Cardiac fibroblast (primary cell): Measurements from ENCODE around the gene SOX8.

Experiments used
- DNase-seq, 2 donors: peaks; one replicate each; pipeline versions ENCODE4 v3.0.0 to v3.0.0-alpha.2; 2010; ENCODE audit warnings: low read depth in 2 of 2
- H3K4me3 ChIP-seq, 2 donors: replicated peaks in 1 of 2; 1 replicate in 1 of 2; 2 replicates in 1 of 2; pipeline ENCODE4 v1.5.1; 2011; ENCODE audit warnings: low read depth in 2 of 2, low read length in 2 of 2, mild to moderate bottlenecking in 2 of 2, moderate library complexity in 1 of 2
- TF ChIP-seq, protein P1 (sequence below): IDR thresholded peaks from one replicate; pipeline ENCODE4 v1.5.1; 2011; ENCODE audit warnings: low read depth, mild to moderate bottlenecking, low read length, inconsistent platforms

Gene SOX8

DNA sequence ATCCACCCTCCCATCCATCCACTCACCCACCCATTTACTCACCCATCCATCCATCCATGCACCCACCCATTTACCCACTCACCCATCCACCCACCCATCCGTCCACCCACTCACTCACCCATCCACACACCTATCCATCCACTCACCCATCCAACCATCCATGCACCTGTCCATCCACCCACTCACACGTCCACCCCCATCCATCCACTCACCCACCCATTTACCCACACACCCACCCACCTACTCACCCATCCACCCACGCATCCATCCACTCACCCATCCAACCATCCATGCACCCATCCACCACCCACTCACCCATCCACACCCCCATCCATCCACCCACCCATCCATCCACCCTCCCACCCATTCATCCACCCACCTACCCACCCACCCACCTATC, 12.2 kb downstream of the SOX8 start:
- no peak overlapping the region for H3K4me3 ChIP-seq
- DNase-seq, result no peak
- TF ChIP-seq, protein P1, sequence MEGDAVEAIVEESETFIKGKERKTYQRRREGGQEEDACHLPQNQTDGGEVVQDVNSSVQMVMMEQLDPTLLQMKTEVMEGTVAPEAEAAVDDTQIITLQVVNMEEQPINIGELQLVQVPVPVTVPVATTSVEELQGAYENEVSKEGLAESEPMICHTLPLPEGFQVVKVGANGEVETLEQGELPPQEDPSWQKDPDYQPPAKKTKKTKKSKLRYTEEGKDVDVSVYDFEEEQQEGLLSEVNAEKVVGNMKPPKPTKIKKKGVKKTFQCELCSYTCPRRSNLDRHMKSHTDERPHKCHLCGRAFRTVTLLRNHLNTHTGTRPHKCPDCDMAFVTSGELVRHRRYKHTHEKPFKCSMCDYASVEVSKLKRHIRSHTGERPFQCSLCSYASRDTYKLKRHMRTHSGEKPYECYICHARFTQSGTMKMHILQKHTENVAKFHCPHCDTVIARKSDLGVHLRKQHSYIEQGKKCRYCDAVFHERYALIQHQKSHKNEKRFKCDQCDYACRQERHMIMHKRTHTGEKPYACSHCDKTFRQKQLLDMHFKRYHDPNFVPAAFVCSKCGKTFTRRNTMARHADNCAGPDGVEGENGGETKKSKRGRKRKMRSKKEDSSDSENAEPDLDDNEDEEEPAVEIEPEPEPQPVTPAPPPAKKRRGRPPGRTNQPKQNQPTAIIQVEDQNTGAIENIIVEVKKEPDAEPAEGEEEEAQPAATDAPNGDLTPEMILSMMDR, result no peak

DNA sequence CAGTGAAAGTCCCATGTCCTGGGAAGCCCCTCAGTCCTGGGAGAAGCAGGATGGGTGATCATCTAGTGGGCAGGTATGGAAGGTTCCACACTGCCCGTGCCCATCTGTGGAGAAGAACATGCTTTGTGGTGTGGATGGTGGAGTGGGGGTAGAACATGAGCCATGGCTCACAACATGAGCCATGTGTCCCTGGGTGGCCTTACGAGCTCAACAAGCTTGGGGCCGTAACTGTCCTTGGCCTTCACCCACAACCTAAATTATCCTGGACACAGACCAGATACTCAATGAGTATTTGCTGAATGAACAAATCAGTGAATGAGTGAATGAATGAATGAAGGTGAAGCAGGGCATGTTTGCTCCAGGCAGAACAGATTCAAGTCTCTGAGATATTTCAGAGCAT, 13.5 kb downstream of the SOX8 start:
- TF ChIP-seq, protein P1, result no peak
- peak; percentile 50 to 56 for DNase-seq

DNA sequence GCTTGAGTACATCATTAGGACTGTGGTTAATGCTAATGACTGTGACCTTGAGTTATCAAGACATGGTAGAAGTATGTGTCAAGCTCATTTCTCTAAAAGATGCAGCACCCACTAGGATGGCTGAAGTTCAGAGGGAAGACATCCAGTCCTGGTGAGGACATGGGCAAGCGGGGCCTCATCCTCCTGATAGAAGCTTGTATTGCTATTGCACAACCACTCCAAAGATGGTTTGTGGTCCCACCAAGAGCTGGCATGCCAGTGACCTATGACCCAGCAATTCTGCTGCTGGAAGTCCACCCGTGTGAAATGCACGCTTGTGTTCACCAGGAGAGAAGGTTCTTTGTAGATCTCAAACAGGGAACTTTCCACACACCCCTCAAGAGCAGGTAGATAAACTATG, 14.2 kb downstream of the SOX8 start:
- no peak overlapping the region for H3K4me3 ChIP-seq
- no peak for DNase-seq
- TF ChIP-seq, protein P1, result no peak

More for the DNA sequence above, 13.5 kb downstream of the SOX8 start:
- no peak overlapping the region for H3K4me3 ChIP-seq

DNA sequence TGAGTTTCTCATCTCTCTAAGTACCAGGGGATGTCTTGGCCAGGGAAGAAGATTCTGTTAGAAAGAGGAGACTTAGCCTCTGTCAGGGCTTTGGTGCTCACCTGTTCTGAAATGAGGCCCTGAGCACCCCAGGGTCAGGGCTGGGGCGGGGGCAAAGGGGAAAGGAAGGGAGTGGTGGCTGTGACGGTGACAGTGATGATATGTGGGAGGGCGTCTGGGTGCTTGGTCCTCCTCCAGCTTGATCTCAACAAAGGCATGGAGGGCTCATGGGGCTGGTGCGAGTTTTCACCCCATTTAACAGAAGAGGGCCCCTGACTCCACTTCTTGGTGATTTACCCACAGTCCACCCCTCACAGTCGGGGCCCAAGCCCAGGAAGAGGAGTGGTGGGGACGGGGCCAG, 15.1 kb downstream of the SOX8 start:
- no peak for DNase-seq
- TF ChIP-seq, protein P1, result no peak
- no peak overlapping the region for H3K4me3 ChIP-seq

DNA sequence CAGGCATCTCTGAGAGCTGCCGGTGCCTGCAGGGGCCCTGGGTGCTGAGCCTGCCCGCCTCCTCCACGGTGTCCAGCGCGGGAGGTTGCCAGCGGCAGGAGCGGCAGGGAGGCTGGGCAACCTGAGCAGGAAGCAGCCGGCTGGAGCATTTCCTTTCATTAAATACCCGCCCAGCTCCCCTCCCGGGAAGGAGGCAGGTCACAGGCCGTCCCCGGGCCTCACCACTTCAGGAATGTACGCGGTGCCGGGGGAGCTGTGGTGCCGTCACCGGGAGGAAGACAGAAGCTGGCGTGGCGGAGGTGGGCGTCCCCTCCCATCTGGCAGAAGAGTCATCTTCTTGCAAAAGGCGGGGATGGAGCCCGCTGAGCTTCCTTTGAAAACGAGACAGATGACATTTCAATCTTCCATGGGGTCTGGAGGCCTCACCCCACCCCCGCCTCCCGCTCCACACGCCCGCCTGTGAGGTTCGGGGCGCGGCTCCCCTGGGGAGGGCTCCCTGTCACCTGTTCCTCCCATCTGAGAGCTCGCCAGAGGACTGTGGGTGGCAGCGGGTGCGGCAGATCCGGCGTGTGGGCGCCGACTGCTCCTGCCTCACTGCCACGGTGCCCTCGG, 16.0 kb downstream of the SOX8 start:
- TF ChIP-seq, protein P1, result no peak
- H3K4me3 ChIP-seq, result no peak overlapping the region
- DNase-seq, result peak; percentile 51 to 72

DNA sequence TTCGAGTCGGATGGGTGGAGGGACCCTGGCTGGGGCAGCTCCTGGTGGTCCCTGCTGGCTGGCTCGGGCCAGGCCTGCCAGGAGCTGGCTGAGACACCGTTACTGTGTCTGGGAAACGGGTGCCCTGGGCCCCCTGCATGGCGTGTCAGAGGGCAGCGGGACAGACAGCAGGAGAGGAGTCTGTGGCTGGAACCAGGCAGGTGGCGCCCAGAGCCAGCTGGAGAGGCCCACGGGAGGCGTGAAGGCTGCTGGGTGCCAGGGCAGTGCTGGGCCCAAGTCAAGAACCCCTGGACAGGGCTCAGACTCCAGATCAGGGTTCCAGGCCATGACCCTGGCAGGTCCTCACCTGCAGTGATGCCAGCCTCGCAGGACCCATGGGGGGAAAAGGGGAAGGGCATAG, 16.6 kb downstream of the SOX8 start:
- TF ChIP-seq, protein P1, result no peak
- no peak for DNase-seq
- no peak overlapping the region for H3K4me3 ChIP-seq

DNA sequence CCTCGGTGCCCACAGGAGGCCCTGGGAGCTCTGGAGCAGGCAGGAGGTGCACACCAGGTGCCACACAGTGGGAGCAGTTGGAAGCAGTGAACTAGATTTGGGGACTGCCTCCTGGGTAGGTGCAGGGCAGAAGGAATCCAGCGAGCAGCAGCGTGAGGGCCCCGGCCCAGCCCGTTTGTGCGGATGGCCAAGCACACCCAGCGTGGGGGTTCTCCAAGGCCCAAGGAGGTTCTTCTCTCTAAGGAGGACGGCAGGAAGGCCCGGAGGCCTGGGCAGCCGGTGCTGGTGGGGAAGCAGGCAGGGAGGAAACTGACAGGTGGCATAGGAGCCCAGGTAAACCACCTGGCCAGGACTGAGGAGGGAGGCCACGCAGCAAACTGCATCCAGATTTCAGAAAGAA, 17.0 kb downstream of the SOX8 start:
- TF ChIP-seq, protein P1, result no peak
- no peak for DNase-seq
- no peak overlapping the region for H3K4me3 ChIP-seq
